A673 (cell line): Measurements from ENCODE around the gene GUCA2A.

Source experiments
- EZH2 ChIP-seq: fragments of 200-600 bp; sonication (generic); IDR thresholded peaks from 2 replicates; pipeline ENCODE4 v1.6.1; 2017; ENCODE audit warnings: borderline replicate concordance, low read depth, mild to moderate bottlenecking, mixed read lengths, antibody characterized with exemption, low read length; ENCODE audit not compliant: poor library complexity, severe bottlenecking
- TF ChIP-seq, protein P1 (sequence below): fragments of 300-800, 200-600 bp; sonication (generic); conservative IDR thresholded peaks from 2 replicates; pipeline ENCODE4 v1.5.1; 2017; ENCODE audit warnings: low read depth, mild to moderate bottlenecking, antibody characterized with exemption, low read length, moderate library complexity, mixed read lengths

DNA sequence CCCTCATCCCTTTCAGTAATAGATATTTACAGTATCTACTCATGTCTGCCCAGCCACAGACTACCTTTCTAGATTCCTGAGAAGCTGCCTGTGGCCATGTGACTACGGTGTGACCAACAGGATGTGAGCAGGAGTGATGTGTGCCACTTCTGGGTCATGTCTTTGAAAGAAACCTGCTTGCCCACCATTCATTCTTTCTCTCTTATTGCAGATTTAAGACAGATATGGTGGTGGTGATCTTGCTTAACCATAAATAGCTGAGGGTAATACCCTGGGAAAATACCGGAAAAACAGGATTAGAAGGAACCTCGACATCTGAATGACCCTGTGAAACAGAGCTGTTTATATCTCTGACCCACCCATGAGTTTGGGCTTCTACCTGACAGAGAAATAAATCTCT is 41.6 kb upstream of the GUCA2A start:
- TF ChIP-seq, protein P1, sequence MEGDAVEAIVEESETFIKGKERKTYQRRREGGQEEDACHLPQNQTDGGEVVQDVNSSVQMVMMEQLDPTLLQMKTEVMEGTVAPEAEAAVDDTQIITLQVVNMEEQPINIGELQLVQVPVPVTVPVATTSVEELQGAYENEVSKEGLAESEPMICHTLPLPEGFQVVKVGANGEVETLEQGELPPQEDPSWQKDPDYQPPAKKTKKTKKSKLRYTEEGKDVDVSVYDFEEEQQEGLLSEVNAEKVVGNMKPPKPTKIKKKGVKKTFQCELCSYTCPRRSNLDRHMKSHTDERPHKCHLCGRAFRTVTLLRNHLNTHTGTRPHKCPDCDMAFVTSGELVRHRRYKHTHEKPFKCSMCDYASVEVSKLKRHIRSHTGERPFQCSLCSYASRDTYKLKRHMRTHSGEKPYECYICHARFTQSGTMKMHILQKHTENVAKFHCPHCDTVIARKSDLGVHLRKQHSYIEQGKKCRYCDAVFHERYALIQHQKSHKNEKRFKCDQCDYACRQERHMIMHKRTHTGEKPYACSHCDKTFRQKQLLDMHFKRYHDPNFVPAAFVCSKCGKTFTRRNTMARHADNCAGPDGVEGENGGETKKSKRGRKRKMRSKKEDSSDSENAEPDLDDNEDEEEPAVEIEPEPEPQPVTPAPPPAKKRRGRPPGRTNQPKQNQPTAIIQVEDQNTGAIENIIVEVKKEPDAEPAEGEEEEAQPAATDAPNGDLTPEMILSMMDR = no peak
- no peak for TF ChIP-seq EZH2
